HG03342 (cell line): Measurements from ENCODE around the gene RBPMS2.

Experiments used
- ATAC-seq: cut with Tn5 transposase; IDR thresholded peaks from one replicate; pipeline ENCODE4 v1.9.1; 2021; ENCODE audit warnings: mild to moderate bottlenecking, moderate library complexity; ENCODE audit not compliant: unreplicated experiment

RBPMS2 gene

DNA sequence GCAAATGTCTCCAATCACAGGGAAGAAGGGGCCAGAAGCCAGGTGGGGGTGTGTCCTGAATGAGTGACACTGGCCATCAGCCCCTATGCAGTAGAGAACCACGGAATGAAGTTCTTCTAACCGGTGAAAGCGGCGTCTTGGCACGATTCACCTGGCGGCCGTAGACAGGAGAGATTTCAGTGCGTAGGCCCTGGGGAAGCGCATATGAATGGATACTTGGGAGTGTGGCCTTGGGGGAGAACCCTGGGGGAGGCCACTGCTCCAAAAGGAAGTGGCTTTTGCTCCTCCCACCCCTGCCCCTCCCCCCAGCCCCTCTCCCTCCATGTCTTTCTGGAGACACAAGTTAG is 43.6 kb downstream of the RBPMS2 start:
- no peak for ATAC-seq

- peak; percentile 57 for ATAC-seq
Observed at GRCh38 chr15:64731012-64731804, 44.2 kb downstream of the RBPMS2 start.

DNA sequence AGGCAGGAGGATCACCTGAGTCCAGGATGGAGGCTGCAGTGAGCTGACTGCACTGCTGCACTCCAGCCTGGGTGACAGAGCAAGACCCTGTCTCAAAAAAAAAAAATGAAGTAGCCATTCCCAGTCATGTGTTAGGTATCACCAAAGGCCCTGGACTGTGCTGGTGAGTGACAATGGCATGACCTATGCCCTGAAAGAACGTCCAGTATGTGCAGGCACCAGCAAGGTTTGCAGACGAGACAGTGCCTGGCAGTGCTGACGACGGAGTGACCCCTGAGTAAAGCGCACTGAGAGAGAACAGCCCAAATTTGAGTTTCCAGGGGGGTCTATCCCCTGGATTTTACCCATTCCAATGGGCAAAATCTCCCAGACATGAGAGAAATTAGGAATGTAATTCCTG is 45.2 kb downstream of the RBPMS2 start:
- ATAC-seq: no peak

- no peak for ATAC-seq
Observed at GRCh38 chr15:64720188-64720587, 55.2 kb downstream of the RBPMS2 start.

GRCh38 chr15:64717735-64718495 is 57.5 kb downstream of the RBPMS2 start:
- no peak for ATAC-seq

GRCh38 chr15:64717130-64717529 is 58.3 kb downstream of the RBPMS2 start:
- no peak for ATAC-seq

DNA sequence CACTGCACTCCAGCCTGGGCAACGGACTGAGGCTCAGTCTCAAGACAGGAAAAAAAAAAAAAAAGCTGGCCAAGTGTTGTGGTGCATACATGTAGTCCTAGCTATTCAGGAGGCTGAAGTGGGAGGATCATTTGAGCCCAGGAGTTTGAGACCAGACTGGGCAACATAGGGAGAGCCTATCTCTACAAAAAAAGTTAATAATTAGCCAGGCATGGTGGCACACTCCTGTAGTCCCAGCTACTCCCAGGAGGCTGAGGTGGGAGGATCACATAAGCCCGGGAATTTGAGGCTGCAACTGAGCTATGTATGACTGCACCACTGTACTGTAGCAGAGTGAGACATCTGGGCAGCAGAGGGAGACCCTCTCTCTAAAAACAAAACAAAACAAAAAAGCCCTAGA is 58.9 kb downstream of the RBPMS2 start:
- ATAC-seq: no peak

DNA sequence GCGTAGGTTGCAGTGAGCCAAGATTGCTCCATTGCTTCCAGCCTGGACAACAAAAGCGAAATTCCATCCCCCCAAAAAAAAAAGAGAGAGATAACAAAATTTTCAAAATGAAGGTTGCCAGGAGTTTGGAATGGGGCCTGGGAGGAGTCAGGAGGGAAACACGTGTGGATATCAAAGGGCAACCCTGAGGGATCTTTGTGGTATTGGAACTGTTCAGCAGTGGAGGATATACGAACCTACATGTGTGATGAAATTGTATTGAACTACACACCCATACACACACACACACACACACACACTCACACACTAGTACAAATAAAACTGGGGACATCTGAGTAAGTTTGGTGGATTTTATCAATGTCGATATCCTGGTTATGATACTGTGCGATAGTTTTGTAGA is 61.8 kb downstream of the RBPMS2 start:
- ATAC-seq: no peak

- ATAC-seq: no peak
Observed at GRCh38 chr15:64712353-64712752, 63.0 kb downstream of the RBPMS2 start.

DNA sequence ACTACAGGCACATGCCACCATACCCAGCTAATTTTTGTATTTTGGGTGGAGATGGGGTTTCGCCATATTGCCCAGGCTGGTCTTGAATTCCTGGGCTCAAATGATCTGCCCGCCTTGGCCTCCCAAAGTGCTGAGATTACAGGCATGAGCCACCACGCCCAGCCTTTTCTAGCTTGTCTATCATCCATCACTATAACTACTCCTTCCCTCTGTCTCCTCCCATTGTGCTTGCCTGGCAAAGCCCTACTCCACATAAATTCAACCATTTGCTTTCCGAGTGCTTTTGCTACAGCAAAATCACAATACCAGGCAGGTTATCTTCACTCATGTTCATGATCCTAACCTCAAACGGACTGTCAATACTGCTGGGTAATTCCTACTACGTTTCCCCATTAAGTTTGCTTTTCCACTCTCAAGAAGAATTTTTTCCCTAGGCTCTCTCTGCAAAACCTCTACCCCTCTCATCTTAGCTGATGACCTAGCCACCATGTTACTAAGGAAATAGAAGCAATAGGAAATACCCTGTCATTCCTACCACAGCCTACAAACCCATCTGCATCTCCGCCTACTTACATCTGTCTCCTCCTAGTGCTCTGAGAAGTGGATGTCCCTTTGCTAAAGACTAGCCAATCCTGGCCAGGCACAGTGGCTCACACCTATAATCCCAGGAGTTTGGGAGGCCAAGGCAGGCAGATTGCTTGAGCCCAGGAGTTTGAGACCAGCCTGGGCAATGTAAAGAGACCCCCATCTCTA is 64.5 kb downstream of the RBPMS2 start:
- ATAC-seq: no peak

DNA sequence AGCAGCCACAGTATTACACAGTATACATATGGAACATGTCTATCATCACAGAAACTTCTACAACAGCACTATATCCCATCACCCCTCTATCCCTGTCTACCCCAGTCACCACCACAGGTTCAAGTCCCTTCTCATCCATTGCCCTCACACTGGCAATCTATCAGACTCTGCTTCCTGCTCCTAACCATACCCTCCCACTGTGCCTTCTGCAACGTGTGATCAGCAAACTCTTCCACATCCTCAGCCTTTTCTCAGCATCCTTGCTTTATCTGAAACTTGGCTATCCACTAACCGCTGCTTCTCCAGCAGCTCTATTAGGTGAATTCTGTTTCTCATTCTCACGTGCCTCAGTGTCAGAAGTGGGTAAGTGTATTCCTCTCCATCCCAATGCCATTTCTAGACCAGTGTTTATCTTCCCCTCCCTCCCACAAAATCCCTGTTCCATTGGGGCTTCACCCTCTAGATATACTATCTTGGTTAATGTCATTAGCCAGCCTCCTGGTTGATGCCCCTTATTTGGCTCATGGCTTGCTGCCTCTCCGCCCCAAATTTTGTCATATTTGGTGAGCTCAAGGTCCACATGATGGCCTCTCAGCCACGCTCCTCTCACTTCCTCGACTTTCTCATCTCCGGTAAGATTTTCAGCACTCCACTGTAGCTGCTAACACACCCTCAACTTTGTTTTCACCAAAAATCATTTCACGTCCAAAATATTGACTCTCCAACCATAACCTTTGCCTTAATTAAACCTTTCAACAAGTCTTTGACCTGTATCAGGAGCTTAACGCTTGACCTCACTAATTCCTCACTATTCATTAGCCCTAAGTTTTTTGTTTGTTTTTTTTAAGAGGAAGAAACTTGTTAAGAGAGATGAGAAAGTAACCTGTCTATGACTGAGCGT is 69.1 kb downstream of the RBPMS2 start:
- ATAC-seq: no peak

DNA sequence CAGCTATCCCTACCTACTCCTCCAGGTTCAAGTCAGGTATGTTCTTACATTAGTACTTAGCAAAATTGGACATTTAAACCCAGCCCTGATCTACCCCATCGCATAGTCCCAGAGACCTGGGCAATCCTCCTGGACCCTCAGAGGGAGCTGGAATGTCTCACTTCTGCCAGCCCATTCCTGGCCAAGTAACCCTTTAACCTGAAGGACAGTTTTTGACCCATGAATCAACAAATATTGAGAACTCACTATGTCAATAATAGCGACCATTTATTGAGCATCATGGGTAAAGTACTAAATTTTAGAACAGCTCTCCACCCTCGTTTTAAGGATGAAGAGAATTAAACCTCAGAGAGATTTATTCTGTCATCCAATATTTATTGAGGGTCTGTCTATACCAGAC is 70.4 kb downstream of the RBPMS2 start:
- no peak for ATAC-seq

- ATAC-seq: no peak
Observed at GRCh38 chr15:64703632-64703959, 71.8 kb downstream of the RBPMS2 start.

DNA sequence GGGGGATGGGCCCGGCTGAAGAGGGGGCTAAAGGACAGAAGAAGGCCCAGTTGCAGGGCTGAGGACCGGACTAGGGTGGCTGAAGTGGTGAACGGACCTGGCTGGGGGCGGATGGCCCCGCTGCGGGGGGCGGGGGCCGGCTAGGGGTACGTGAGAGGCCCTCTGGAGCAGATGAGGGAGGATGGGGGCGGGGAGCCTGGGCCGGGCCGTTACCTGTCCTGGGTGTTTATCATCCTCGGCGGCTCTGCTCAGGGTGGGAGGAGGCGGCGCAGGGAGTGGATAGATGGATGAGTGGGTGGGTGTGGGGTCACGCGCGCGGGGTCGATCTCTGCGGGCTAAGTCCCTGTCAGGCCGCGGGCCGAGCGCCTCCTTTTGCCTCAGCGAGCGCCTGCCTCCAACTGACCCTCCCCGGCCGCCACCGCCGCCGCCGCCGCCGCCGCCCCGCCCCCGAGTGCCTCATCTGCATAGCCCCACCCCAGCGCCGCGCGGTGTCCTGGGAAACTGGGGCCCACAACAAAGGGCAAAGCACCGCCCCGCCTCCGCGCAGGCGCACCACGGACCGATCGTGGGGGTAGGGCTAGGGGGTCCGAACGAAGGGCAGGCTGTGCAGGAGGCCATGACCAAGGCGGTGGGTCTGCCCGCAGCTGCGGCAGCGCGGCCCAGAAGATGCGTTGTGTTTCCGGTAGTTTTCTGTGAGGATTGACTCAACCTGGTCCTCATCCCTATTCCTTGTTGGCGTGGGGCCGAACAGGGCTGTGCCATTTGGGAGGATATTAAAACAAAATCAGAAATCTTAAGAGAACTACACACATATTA is 72.4 kb downstream of the RBPMS2 start:
- ATAC-seq: peak; percentile 67

DNA sequence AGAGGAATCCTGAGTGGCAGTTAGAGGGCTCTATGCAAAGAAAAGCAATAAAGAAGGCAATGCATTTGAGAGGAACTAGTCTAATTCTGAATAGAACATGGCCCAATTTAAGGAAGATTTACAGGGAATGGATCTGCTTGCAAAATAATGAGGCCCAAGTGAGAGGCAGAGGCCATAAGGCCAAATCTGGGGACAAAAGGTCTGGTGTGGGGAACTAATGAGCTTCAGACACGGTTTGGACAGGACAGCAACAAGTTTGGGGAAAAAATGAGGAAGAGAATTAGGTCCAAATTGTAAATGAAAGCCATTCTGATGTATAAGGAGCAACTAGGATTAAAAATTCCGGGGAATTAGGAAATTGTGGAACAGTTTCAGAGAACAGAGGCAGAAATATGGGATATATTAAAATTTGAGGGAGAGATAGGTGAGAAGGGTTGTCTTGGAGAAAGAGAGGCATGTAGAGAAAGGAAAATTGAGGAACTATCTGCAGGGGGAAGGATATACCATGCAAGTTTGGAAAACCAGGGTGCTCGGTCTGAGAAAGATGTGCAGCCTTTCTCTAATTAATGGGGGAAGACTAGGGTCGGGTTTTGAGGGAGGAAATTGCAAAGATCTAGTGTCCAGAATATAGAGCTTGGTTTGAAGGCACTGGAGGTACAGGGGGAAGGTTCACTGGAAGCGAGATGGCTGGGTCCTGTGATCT is 73.8 kb downstream of the RBPMS2 start:
- ATAC-seq: no peak

GRCh38 chr15:64701051-64701450 is 74.3 kb downstream of the RBPMS2 start:
- no peak for ATAC-seq

GRCh38 chr15:64699751-64700388 is 75.5 kb downstream of the RBPMS2 start:
- no peak for ATAC-seq

DNA sequence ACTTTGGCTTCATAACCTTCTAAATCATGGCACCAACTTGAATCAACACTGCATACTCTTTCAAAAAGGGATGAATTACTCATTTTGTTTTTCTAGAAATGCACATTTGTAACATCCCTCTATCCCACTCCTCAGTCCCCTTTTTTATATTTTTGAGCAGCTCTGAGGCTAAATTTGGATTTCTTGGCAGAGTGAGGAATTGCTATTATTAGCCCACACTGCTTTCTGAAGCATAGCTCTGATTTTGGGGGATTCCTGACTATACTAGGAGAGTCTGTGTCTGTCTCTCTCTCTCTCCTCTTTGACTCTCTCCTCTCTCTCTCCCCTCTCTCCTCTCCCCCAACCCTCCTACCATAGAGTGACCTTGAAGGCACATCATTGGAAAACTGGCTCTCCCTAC is 76.6 kb downstream of the RBPMS2 start:
- no peak for ATAC-seq

DNA sequence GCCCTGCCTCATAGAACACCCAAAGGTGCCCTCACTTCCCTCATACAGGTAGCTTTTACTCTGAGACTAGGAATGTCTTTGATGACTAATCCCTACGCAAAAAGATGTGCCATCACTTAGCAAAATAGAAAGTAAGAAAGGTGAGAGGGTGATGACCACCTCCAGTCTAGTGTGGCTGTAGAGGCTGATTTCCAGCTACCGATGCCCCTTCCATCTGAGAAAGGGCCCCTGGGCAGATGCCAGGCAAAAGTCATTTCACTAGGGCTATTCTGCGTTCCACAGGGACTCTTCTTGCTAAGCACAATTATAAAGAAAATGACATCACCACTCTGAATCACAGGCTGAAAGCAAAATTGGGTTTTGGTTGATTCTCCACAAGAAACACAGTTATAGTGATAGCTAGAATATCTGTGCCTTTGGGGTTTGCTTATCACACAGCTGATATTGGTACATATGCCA is 77.4 kb downstream of the RBPMS2 start:
- no peak for ATAC-seq
